GM10266 (cell line): ENCODE results near the gene LIG4.
A peak's percentile ranks its signal among the peaks of the same experiment; 100 is the strongest.

ENCODE experiments used
- DNase-seq: peaks from one replicate; pipeline ENCODE4 v3.0.0; 2012; ENCODE audit errors: extremely low spot score
- CTCF ChIP-seq: IDR thresholded peaks from 2 replicates; pipeline ENCODE4 v1.5.1; 2012; ENCODE audit warnings: mild to moderate bottlenecking, low read depth; ENCODE audit not compliant: control insufficient read depth, insufficient read depth; ENCODE audit errors: missing control alignments

LIG4 gene

GRCh38 chr13:108213946-108214345, 1.4 kb downstream of the LIG4 start:
- TF ChIP-seq CTCF = no peak
- no peak for DNase-seq

- DNase-seq = peak; percentile 17
- TF ChIP-seq CTCF = no peak
Observed at GRCh38 chr13:108212886-108213285, 2.5 kb downstream of the LIG4 start.

- TF ChIP-seq CTCF = no peak
- DNase-seq = no peak
Observed at GRCh38 chr13:108210551-108210950, 4.8 kb downstream of the LIG4 start.

GRCh38 chr13:108200781-108201398, 14.4 kb downstream of the LIG4 start:
- DNase-seq = no peak
- TF ChIP-seq CTCF = no peak

- TF ChIP-seq CTCF = no peak
- DNase-seq = no peak
Observed at GRCh38 chr13:108195861-108196260, 19.5 kb downstream of the LIG4 start.

- TF ChIP-seq CTCF = no peak
- no peak for DNase-seq
Observed at GRCh38 chr13:108195146-108195545, 20.2 kb downstream of the LIG4 start.

GRCh38 chr13:108194435-108194936, 20.9 kb downstream of the LIG4 start:
- DNase-seq = no peak
- TF ChIP-seq CTCF = no peak
